WTC11 (cell line): ENCODE data around the gene TAF1D. TPM values are rescaled to one million over a fixed set of nuclear protein-coding genes. Genes with fewer than 3 reads are reported as not detected.

Experiments used
- ATAC-seq: fragments of 200-7000 bp; cut with Tn5 transposase; 2 replicates; pipeline ENCODE4 v1.10.0; 2021; ENCODE audit warnings: mild to moderate bottlenecking, moderate library complexity
- CTCF ChIA-PET: fragments of 300-600 bp; sonication (Branson Sonifier 250); formaldehyde crosslinking; loops from one replicate; lab custom pipeline; 2021; ENCODE audit warnings: antibody characterized with exemption; lab: Charles Lee
- POLR2A ChIA-PET: fragments of 350-600 bp; sonication (Branson Sonifier 250); formaldehyde crosslinking; loops from one replicate; lab custom pipeline; 2021; ENCODE audit warnings: antibody characterized with exemption; lab: Charles Lee
- DNase-seq: peaks from one replicate; pipeline ENCODE4 v3.0.0; 2021; ENCODE audit warnings: low spot score
- H3K27ac Mint-ChIP-seq: 2 replicates; pipeline ENCODE4 v1.8.0; 2021; ENCODE audit warnings: mixed read lengths
- H3K27me3 Mint-ChIP-seq: 2 replicates; pipeline ENCODE4 v1.8.0; 2021; ENCODE audit warnings: low read depth, mild to moderate bottlenecking, moderate library complexity, mixed read lengths
- H3K36me3 Mint-ChIP-seq: 2 replicates; pipeline ENCODE4 v1.8.0; 2021; ENCODE audit warnings: mixed read lengths
- H3K4me1 Mint-ChIP-seq: 2 replicates; pipeline ENCODE4 v1.8.0; 2022; ENCODE audit warnings: mixed read lengths
- H3K4me3 Mint-ChIP-seq: 2 replicates; pipeline ENCODE4 v1.8.0; 2021; ENCODE audit warnings: mild to moderate bottlenecking, moderate library complexity, mixed read lengths
- H3K9me3 Mint-ChIP-seq: 2 replicates; pipeline ENCODE4 v1.8.0; 2021; ENCODE audit warnings: mixed read lengths
- AFF4 ChIP-seq: sonication (generic); formaldehyde crosslinking; IDR thresholded peaks from 2 replicates; pipeline ENCODE4 v1.8.1; 2023; ENCODE audit warnings: mild to moderate bottlenecking, missing genetic modification reagents, borderline replicate concordance
- ATF1 ChIP-seq: sonication (generic); formaldehyde crosslinking; IDR thresholded peaks from 2 replicates; pipeline ENCODE4 v1.8.1; 2023; ENCODE audit warnings: mild to moderate bottlenecking, moderate library complexity, missing genetic modification reagents
- CBFB ChIP-seq: sonication (generic); formaldehyde crosslinking; IDR thresholded peaks from 2 replicates; pipeline ENCODE4 v1.8.1; 2022; ENCODE audit warnings: mild to moderate bottlenecking, low read depth, missing genetic modification reagents
- CREM ChIP-seq: sonication (generic); formaldehyde crosslinking; IDR thresholded peaks from 2 replicates; pipeline ENCODE4 v1.8.1; 2022; ENCODE audit warnings: mild to moderate bottlenecking, missing genetic modification reagents, moderate library complexity
- E2F5 ChIP-seq: sonication (generic); formaldehyde crosslinking; IDR thresholded peaks from 2 replicates; pipeline ENCODE4 v1.8.1; 2022; ENCODE audit warnings: mild to moderate bottlenecking, moderate library complexity, missing genetic modification reagents
- FOXP1 ChIP-seq: sonication (generic); formaldehyde crosslinking; IDR thresholded peaks from 2 replicates; pipeline ENCODE4 v1.8.0; 2022; ENCODE audit warnings: missing genetic modification reagents, mild to moderate bottlenecking, moderate library complexity, borderline replicate concordance
- GRHL2 ChIP-seq: fragments of 250-450 bp; sonication (Bioruptor Pico); IDR thresholded peaks from 2 replicates; pipeline ENCODE4 v1.8.0; 2022; ENCODE audit warnings: mild to moderate bottlenecking, moderate library complexity; ENCODE audit not compliant: insufficient replicate concordance, severe bottlenecking
- HMGXB4 ChIP-seq: sonication (generic); formaldehyde crosslinking; IDR thresholded peaks from 2 replicates; pipeline ENCODE4 v1.8.1; 2023; ENCODE audit warnings: mild to moderate bottlenecking, moderate library complexity, missing genetic modification reagents
- JUN ChIP-seq: sonication (generic); formaldehyde crosslinking; IDR thresholded peaks from 2 replicates; pipeline ENCODE4 v1.8.0; 2023; ENCODE audit warnings: mild to moderate bottlenecking, missing genetic modification reagents
- PRDM15 ChIP-seq: sonication (generic); formaldehyde crosslinking; IDR thresholded peaks from 2 replicates; pipeline ENCODE4 v1.8.0; 2022; ENCODE audit warnings: missing genetic modification reagents
- PREB ChIP-seq: sonication (generic); formaldehyde crosslinking; IDR thresholded peaks from 2 replicates; pipeline ENCODE4 v1.8.1; 2022; ENCODE audit warnings: mild to moderate bottlenecking, missing genetic modification reagents, moderate library complexity, borderline replicate concordance
- USF1 ChIP-seq: sonication (generic); formaldehyde crosslinking; IDR thresholded peaks from 2 replicates; pipeline ENCODE4 v1.8.0; 2022; ENCODE audit warnings: mild to moderate bottlenecking, missing genetic modification reagents
- ZNF138 ChIP-seq: sonication (generic); formaldehyde crosslinking; conservative IDR thresholded peaks from 2 replicates; pipeline ENCODE4 v1.8.1; 2022; ENCODE audit warnings: mild to moderate bottlenecking, moderate library complexity, missing genetic modification reagents
- ZNF281 ChIP-seq: sonication (generic); formaldehyde crosslinking; IDR thresholded peaks from 2 replicates; pipeline ENCODE4 v1.8.0; 2023; ENCODE audit warnings: mild to moderate bottlenecking, missing genetic modification reagents
- ZNF416 ChIP-seq: fragments of 250-450 bp; sonication (Bioruptor Pico); IDR thresholded peaks from 2 replicates; pipeline ENCODE4 v1.9.0; 2021; ENCODE audit warnings: mild to moderate bottlenecking, inconsistent platforms
- total RNA-seq: library from RNA; stranded (reverse); gene quantifications from 3 replicates; pipeline ENCODE4 v1.2.3, GENCODE V29; 2021

The TAF1D gene
- total RNA-seq, 1 experiment from 2014 or later: 223 TPM

- Mint-ChIP-seq H3K4me3 (no peak overlapping the region), H3K36me3 (no peaks in the 10 kb centered on the region), H3K4me1 (peaks cover 28% of the 10 kb centered on the region), H3K27ac (no peak overlapping the region), H3K27me3 (no peaks in the 10 kb centered on the region), H3K9me3 (no peaks in the 10 kb centered on the region)
- DNase-seq: no peak
- CTCF ChIA-PET: no interaction called here
- POLR2A ChIA-PET: no interaction called here
- no peak for ATAC-seq
- TF ChIP-seq JUN (no peak), PRDM15 (no peak), ZNF281 (CRISPR knock-in tag) (no peak), ZNF138 (CRISPR knock-in tag) (no peak), FOXP1 (no peak), GRHL2 (CRISPR knock-in tag) (no peak), USF1 (no peak), PREB (CRISPR knock-in tag) (no peak), CREM (CRISPR knock-in tag) (no peak), CBFB (CRISPR knock-in tag) (no peak), ATF1 (no peak), AFF4 (CRISPR knock-in tag) (no peak), HMGXB4 (CRISPR knock-in tag) (no peak), E2F5 (CRISPR knock-in tag) (no peak), ZNF416 (CRISPR knock-in tag) (no peak)
These were observed 5.8 kb upstream of the TAF1D start for GRCh38 chr11:93747122-93747521.
